Keratinocyte (primary cell): Measurements from ENCODE around the gene NSMCE1. TPM values are rescaled to one million over a fixed set of nuclear protein-coding genes. Genes with fewer than 3 reads are reported as not detected.

Experiments
- DNase-seq: peaks from one replicate; pipeline ENCODE4 v3.0.0-alpha.2; 2011; ENCODE audit warnings: low read depth, missing footprints, low spot score
- FAIRE-seq: peaks from 2 replicates; lab custom pipeline; 2011; peaks lifted over from hg19 to GRCh38; lab: Jason Lieb, UNC
- H2AFZ ChIP-seq: 2 replicates; pipeline ENCODE4 v1.6.0; 2012; ENCODE audit warnings: low read length, control low read depth, inconsistent platforms; ENCODE audit not compliant: control insufficient read depth
- H3K27ac ChIP-seq: 2 replicates; pipeline ENCODE4 v1.5.1; 2011; ENCODE audit warnings: low read length; ENCODE audit not compliant: control insufficient read depth, insufficient read depth
- H3K27me3 ChIP-seq: 3 replicates; pipeline ENCODE4 v1.6.0; 2011; ENCODE audit warnings: low read length; ENCODE audit not compliant: control insufficient read depth, insufficient read depth; ENCODE audit errors: extremely low read depth
- H3K36me3 ChIP-seq, 2 experiments: 2 replicates in 1 of 2; 3 replicates in 1 of 2; pipeline ENCODE4 v1.5.1; 2011; ENCODE audit warnings: low read length in 2 of 2, mild to moderate bottlenecking in 1 of 2; ENCODE audit not compliant: control insufficient read depth in 2 of 2, insufficient read depth in 2 of 2; ENCODE audit errors: extremely low read depth in 1 of 2
- H3K4me1 ChIP-seq: 3 replicates; pipeline ENCODE4 v1.5.1; 2011; ENCODE audit warnings: low read length; ENCODE audit not compliant: control insufficient read depth, insufficient read depth; ENCODE audit errors: extremely low read depth
- H3K4me2 ChIP-seq: 3 replicates; pipeline ENCODE4 v1.6.0; 2011; ENCODE audit warnings: low read depth, low read length; ENCODE audit not compliant: control insufficient read depth, insufficient read depth; ENCODE audit errors: extremely low read depth
- H3K4me3 ChIP-seq, 3 experiments: fragments of 200-600 bp in 1 of 3; sonication (generic) in 1 of 3; 2 replicates in 2 of 3; 3 replicates in 1 of 3; pipeline ENCODE4 v1.5.1; 2011 to 2016; ENCODE audit warnings: low read length in 3 of 3, mild to moderate bottlenecking in 3 of 3, control low read depth in 2 of 3, inconsistent platforms in 1 of 3, low read depth in 1 of 3, mixed read lengths in 1 of 3, mixed run types in 1 of 3, moderate library complexity in 1 of 3; ENCODE audit not compliant: control insufficient read depth in 2 of 3, insufficient read depth in 2 of 3; ENCODE audit errors: extremely low read depth in 1 of 3
- H3K79me2 ChIP-seq: 2 replicates; pipeline ENCODE4 v1.6.0; 2012; ENCODE audit warnings: low read length; ENCODE audit not compliant: control insufficient read depth, insufficient read depth
- H3K9ac ChIP-seq: 3 replicates; pipeline ENCODE4 v1.6.0; 2011; ENCODE audit warnings: low read length; ENCODE audit not compliant: control insufficient read depth, insufficient read depth; ENCODE audit errors: extremely low read depth
- H3K9me1 ChIP-seq: 3 replicates; pipeline ENCODE4 v1.6.0; 2011; ENCODE audit warnings: low read length; ENCODE audit not compliant: control insufficient read depth, insufficient read depth; ENCODE audit errors: extremely low read depth
- H3K9me3 ChIP-seq: 2 replicates; pipeline ENCODE4 v1.5.1; 2012; ENCODE audit warnings: low read depth, low read length; ENCODE audit not compliant: control insufficient read depth
- H4K20me1 ChIP-seq: 3 replicates; pipeline ENCODE4 v1.6.0; 2011; ENCODE audit warnings: low read length; ENCODE audit not compliant: control insufficient read depth, insufficient read depth; ENCODE audit errors: extremely low read depth
- CTCF ChIP-seq, 3 experiments: IDR thresholded peaks in 1 of 3; conservative IDR thresholded peaks in 1 of 3; optimal IDR thresholded peaks in 1 of 3; 2 replicates in 2 of 3; 3 replicates in 1 of 3; pipeline versions ENCODE3 to v1.5.1; 2011; ENCODE audit warnings: low read length in 3 of 3, mild to moderate bottlenecking in 3 of 3, moderate library complexity in 2 of 3, control low read depth in 1 of 3, inconsistent platforms in 1 of 3; ENCODE audit not compliant: insufficient read depth in 2 of 3; ENCODE audit errors: extremely low read depth in 1 of 3
- EZH2 ChIP-seq: IDR thresholded peaks from one replicate; pipeline ENCODE4 v1.6.1; 2012; ENCODE audit warnings: inconsistent platforms, mild to moderate bottlenecking, low read length, moderate library complexity
- dilution Hi-C: fragments of 300-500 bp; cut with MboI; formaldehyde crosslinking; loops from one replicate; pipeline ENCODE4 v1.7.0; 2020; ENCODE audit warnings: low sequenced_read_pairs; ENCODE audit not compliant: extremely low pct_ligation_motif_present
- polyA plus RNA-seq, 5 experiments: library from polyadenylated mRNA; depleted of rRNA in 3 of 5; stranded (reverse) in 3 of 5; stranded (forward) in 1 of 5; unstranded in 1 of 5; fragments of >200 nt; gene quantifications; 1 replicate in 1 of 5; 2 replicates in 3 of 5; 3 replicates in 1 of 5; pipeline versions ENCODE4 v1.2.1 to v1.2.3, GENCODE V29; 2011 to 2012; ENCODE audit warnings: missing spikeins in 2 of 5, low read depth in 1 of 5, low replicate concordance in 1 of 5

NSMCE1 gene
- polyA plus RNA-seq, 1 donor (not counting 4 experiments of a cell fraction or from before 2014, with no cell fraction given) = 55.9 TPM

DNA sequence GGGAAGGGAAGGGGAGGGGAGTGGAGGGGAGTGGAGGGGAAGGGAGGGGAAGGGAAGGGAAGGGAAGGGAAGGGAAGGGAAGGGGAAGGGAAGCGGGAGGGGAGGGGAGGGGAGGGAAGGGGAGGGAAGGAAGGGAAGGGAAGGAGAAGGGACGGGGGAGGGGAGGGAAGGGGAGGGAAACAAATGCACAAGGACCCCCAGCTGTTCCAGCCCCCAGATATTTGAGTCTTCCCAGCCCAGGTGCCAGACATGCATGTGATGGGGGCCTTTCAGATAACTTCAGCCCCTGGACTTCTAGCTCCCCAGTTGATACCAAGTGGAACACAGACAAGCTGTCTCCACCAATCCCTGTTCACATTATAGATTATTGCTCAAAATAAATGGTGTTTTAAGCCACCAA is 79.9 kb downstream of the NSMCE1 start:
- Histone ChIP-seq H3K4me2 (no peak overlapping the region), H3K27me3 (no peaks in the 10 kb centered on the region), H3K79me2 (no peaks in the 10 kb centered on the region), H3K9me3 (no peaks in the 10 kb centered on the region), H3K27ac (no peak overlapping the region), H2AFZ (no peak overlapping the region), H3K4me3 (no peak overlapping the region), H3K9ac (no peak overlapping the region), H3K4me1 (no peaks in the 10 kb centered on the region), H3K9me1 (no peaks in the 10 kb centered on the region), H3K36me3 (no peaks in the 10 kb centered on the region), H4K20me1 (no peaks in the 10 kb centered on the region)
- dilution Hi-C loops = no loop called here
- DNase-seq (no peak), FAIRE-seq (no peak)
- TF ChIP-seq EZH2 (no peak), CTCF (optimal IDR thresholded peaks at IDR 0.05 in 1 of 3, IDR thresholded peaks at IDR 0.05 in 1 of 3, conservative IDR thresholded peaks at IDR 0.05 in 1 of 3; ENCODE audit: extremely low read depth in 1 of 3, insufficient read depth in 2 of 3, low read length in 3 of 3) (no peak)

GRCh38 chr16:27185776-27186130 is 82.8 kb downstream of the NSMCE1 start:
- DNase-seq = no peak
- Histone ChIP-seq H3K36me3 (no peaks in the 10 kb centered on the region), H3K27me3 (no peaks in the 10 kb centered on the region), H2AFZ (no peak overlapping the region), H3K9me1 (no peaks in the 10 kb centered on the region), H3K4me3 (no peak overlapping the region), H3K9ac (no peak overlapping the region), H3K79me2 (no peaks in the 10 kb centered on the region), H3K9me3 (no peaks in the 10 kb centered on the region), H3K4me2 (no peak overlapping the region), H4K20me1 (no peaks in the 10 kb centered on the region), H3K4me1 (no peaks in the 10 kb centered on the region), H3K27ac (no peak overlapping the region)
- no peak for FAIRE-seq
- dilution Hi-C loops = no loop called here
- no peak for TF ChIP-seq EZH2
- no peak for TF ChIP-seq CTCF (optimal IDR thresholded peaks at IDR 0.05 in 1 of 3, IDR thresholded peaks at IDR 0.05 in 1 of 3, conservative IDR thresholded peaks at IDR 0.05 in 1 of 3; ENCODE audit: extremely low read depth in 1 of 3, insufficient read depth in 2 of 3, low read length in 3 of 3)
